Stomach (tissue), 9 donors: ENCODE measurements around the gene SLAMF7. TPM values are rescaled to one million over a fixed set of nuclear protein-coding genes. Genes with fewer than 3 reads are reported as not detected.

Experiments used
- DNase-seq, 2 donors: peaks; one replicate each; pipeline versions ENCODE4 v3.0.0 to v3.0.0-alpha.2; 2013 to 2019
- H3K27ac ChIP-seq, 5 donors: fragments of 200-600 bp in 4 of 5; sonication (generic) in 4 of 5; one replicate each; pipeline ENCODE4 v1.5.1; 2013 to 2019; ENCODE audit warnings: mild to moderate bottlenecking in 1 of 5, moderate library complexity in 1 of 5
- H3K27me3 ChIP-seq, 3 donors: fragments of 200-600 bp; sonication (generic); one replicate each; pipeline ENCODE4 v1.5.1; 2017 to 2019; ENCODE audit warnings: mixed run types in 1 of 3
- H3K36me3 ChIP-seq, 4 donors: fragments of 200-600 bp; sonication (generic); 1 replicate in 3 of 4; 2 replicates in 1 of 4; pipeline ENCODE4 v1.5.1; 2016 to 2019
- H3K4me1 ChIP-seq, 4 donors: fragments of 200-600 bp; sonication (generic); one replicate each; pipeline ENCODE4 v1.5.1; 2016 to 2019
- H3K4me3 ChIP-seq, 4 donors: fragments of 200-600 bp; sonication (generic) in 3 of 4; one replicate each; pipeline ENCODE4 v1.5.1; 2016 to 2019; ENCODE audit warnings: mild to moderate bottlenecking in 1 of 4
- H3K9me3 ChIP-seq, 4 donors: fragments of 200-600 bp; sonication (generic); one replicate each; pipeline ENCODE4 v1.5.1; 2016 to 2019
- EP300 ChIP-seq: sonication (generic); formaldehyde crosslinking; IDR thresholded peaks from one replicate; pipeline ENCODE4 v1.6.1; 2017; ENCODE audit warnings: antibody characterized with exemption
- POLR2A ChIP-seq, 4 donors: fragments of 450-650 bp; IDR thresholded peaks; one replicate each; pipeline ENCODE4 v1.6.1; 2016; ENCODE audit warnings: antibody characterized with exemption in 4 of 4, control low read depth in 2 of 4, mild to moderate bottlenecking in 1 of 4, moderate library complexity in 1 of 4
- POLR2AphosphoS5 ChIP-seq, 3 donors: sonication (generic); formaldehyde crosslinking; IDR thresholded peaks; one replicate each; pipeline ENCODE4 v1.6.1; 2016; ENCODE audit warnings: antibody characterized with exemption in 3 of 3
- WGBS, 5 donors: extraction: QIAGEN DNeasy Blood & Tissue Kit in 3 of 5; methylation state at CpG; one replicate each; pipeline versions ENCODE4 v1.1.5 to v1.1.7; 2013 to 2018; 5-methylcytosine and 5-hydroxymethylcytosine counted together
- intact Hi-C: fragments of 100-400 bp; cut with DNase I; formaldehyde crosslinking; loops from one replicate; pipeline ENCODE4 v1.15.1; 2023; ENCODE audit warnings: low total_unique reads
- polyA plus RNA-seq, 3 donors: library from polyadenylated mRNA; stranded (reverse); fragments of 200-250 nt; gene quantifications; one replicate each; pipeline ENCODE4 v1.2.3, GENCODE V29; 2013
- total RNA-seq, 5 donors: library from RNA; depleted of rRNA; stranded (reverse); fragments of >200 nt; gene quantifications; one replicate each; pipeline versions ENCODE4 v1.1.0 to v1.2.3, GENCODE V29; 2014 to 2016
- TF ChIP-seq, protein P1 (sequence below), 7 experiments: fragments of 450-650 bp in 4 of 7; fragments of 200-600 bp in 3 of 7; sonication (generic) in 3 of 7; IDR thresholded peaks; one replicate each; pipeline ENCODE4 v1.5.1; 2016 to 2019; ENCODE audit warnings: antibody characterized with exemption in 7 of 7, control low read depth in 2 of 7, mild to moderate bottlenecking in 1 of 7
- donor health status: healthy with polysubstance abuse.
- donor health status: Bipolar disorder and iron deficiency.
- donor health status: healthy.

Gene SLAMF7
- total and polyA plus RNA-seq, 8 donors, result 0.45 to 4.2 (median 2.0) TPM; not detected in 1

DNA sequence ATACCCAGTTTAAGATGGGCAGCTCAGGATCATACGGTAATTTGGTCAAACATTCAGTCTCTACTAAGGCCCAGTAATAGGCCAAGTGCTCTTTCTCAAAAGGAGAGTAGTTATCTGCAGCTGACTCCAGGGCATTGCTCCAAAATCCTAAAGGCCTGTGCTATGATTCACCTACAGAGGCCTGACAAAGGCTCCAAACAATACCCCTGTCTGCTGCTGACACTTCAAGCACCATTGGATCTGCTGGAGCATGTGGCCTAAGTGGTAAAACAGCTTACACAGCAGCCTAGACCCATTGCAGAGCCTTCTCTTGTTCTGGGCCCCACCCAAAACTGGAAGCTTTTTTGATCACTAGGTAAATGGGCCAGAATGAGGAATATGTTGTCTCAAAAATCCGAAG, 22.8 kb downstream of the SLAMF7 start:
- no peak overlapping the region for H3K4me3 ChIP-seq
- whole genome bisulfite sequencing, 5 donors, result 83 to 98% (median 90%) methylated on average over 2 of the region's 2 CpGs
- no peaks in the 10 kb centered on the region for H3K36me3 ChIP-seq
- no peaks in the 10 kb centered on the region for H3K4me1 ChIP-seq
- DNase-seq, result no peak
- no peak overlapping the region for H3K27ac ChIP-seq
- no peaks in the 10 kb centered on the region for H3K9me3 ChIP-seq
- intact Hi-C loops, result no loop called here
- TF ChIP-seq POLR2A (IDR thresholded peaks at IDR 0.05) (no peak), EP300 (no peak), POLR2AphosphoS5 (IDR thresholded peaks at IDR 0.05) (no peak)
- TF ChIP-seq, protein P1, sequence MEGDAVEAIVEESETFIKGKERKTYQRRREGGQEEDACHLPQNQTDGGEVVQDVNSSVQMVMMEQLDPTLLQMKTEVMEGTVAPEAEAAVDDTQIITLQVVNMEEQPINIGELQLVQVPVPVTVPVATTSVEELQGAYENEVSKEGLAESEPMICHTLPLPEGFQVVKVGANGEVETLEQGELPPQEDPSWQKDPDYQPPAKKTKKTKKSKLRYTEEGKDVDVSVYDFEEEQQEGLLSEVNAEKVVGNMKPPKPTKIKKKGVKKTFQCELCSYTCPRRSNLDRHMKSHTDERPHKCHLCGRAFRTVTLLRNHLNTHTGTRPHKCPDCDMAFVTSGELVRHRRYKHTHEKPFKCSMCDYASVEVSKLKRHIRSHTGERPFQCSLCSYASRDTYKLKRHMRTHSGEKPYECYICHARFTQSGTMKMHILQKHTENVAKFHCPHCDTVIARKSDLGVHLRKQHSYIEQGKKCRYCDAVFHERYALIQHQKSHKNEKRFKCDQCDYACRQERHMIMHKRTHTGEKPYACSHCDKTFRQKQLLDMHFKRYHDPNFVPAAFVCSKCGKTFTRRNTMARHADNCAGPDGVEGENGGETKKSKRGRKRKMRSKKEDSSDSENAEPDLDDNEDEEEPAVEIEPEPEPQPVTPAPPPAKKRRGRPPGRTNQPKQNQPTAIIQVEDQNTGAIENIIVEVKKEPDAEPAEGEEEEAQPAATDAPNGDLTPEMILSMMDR (IDR thresholded peaks at IDR 0.05), result no peak
- no peaks in the 10 kb centered on the region for H3K27me3 ChIP-seq

GRCh38 chr1:160763993-160764392, 24.9 kb downstream of the SLAMF7 start:
- no peak for DNase-seq
- Histone ChIP-seq H3K4me3 (no peak overlapping the region), H3K27me3 (no peaks in the 10 kb centered on the region), H3K27ac (no peak overlapping the region), H3K36me3 (no peaks in the 10 kb centered on the region), H3K4me1 (peaks cover 0 to 7% (median 0%) of the 10 kb centered on the region in 4 donors), H3K9me3 (no peaks in the 10 kb centered on the region)
- TF ChIP-seq EP300 (no peak), POLR2A (IDR thresholded peaks at IDR 0.05) (no peak), POLR2AphosphoS5 (IDR thresholded peaks at IDR 0.05) (no peak)
- TF ChIP-seq, protein P1 (IDR thresholded peaks at IDR 0.05), result no peak
- intact Hi-C loops, result no loop called here
- 78 to 95% (median 85%) methylated on average over 3 of the region's 3 CpGs for WGBS, 5 donors

DNA sequence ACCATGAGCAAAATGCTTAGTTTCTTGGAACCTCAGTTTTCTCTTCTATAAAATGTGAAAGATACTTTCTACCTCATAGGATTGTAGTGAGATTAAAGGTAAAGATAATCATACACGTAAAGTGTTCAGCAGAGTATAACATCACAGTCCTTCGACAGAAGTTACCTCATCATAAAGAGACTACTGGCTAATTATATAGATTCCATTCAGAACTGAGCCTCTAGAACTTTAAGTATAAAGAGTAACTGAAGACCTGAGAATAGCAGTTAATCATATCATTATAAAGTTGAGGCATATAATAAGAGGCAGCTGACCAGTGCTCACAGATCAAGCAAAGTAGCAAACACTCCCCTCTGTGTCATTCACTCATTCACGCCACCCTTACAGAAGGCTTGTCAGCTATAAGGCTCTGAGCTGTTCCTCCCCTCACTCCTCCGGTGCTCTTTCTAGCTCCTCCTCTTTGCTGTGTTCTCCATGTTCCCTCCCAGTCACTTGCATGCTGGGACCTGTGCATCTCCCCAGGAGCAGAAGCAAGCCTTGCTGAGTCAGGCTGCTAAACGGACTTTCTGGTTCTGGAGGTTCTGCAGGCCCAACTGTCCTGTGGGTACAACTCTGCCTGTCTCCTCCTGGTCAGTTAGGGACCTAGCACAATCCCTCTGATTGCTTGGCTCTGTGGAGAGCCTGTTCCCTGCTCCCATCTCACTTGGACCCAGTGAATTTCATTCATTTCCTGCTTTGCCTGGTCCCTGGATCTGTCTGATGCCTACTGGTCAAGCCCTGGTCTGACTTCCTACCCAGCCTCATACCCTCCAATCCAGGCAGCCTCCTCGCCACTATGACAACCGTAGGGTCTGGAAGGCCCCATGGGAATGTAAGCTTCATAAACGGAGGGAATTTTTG, 28.6 kb downstream of the SLAMF7 start:
- 61 to 70% (median 68%) methylated on average over 8 of the region's 8 CpGs for WGBS, 5 donors
- no peak overlapping the region for H3K4me3 ChIP-seq

DNA sequence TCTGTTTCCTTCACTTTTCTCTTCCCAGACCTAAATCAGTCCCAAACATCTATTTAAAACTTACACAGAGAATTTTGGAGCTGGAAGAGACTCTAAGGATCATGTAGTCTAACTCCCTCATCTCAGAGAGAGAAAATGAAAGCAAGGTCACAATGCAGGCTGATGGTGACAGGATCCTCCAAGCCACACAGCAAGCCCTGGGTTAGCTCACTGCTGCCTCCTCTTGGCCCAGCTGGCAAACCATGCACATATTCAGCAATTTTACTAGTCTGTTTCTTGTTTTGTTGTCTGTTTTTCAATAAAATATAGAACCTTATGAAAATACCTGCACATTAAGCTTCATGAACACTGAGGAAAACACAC, 29.2 kb downstream of the SLAMF7 start:
- H3K9me3 ChIP-seq, result no peaks in the 10 kb centered on the region
- H3K4me3 ChIP-seq, result no peak overlapping the region
- H3K27me3 ChIP-seq, result no peaks in the 10 kb centered on the region
- TF ChIP-seq POLR2AphosphoS5 (IDR thresholded peaks at IDR 0.05), result no peak
- TF ChIP-seq, protein P1 (IDR thresholded peaks at IDR 0.05), result peak in 5 of 7 experiments; percentile 11 to 31 (median 24)
- peak overlapping the region in 3 of 5 donors; percentile 29 to 52 (median 50) for H3K27ac ChIP-seq
- peak; percentile 58 to 79 for DNase-seq
- no peaks in the 10 kb centered on the region for H3K36me3 ChIP-seq
- intact Hi-C loops, result no loop called here
- H3K4me1 ChIP-seq, result peaks cover 0 to 7% (median 0%) of the 10 kb centered on the region in 4 donors

More for the DNA sequence above, 28.6 kb downstream of the SLAMF7 start:
- intact Hi-C loops, result no loop called here
- H3K36me3 ChIP-seq, result no peaks in the 10 kb centered on the region
- peaks cover 0 to 7% (median 0%) of the 10 kb centered on the region in 4 donors for H3K4me1 ChIP-seq
- H3K27ac ChIP-seq, result peak overlapping the region in 3 of 5 donors; percentile 29 to 52 (median 50)
- no peaks in the 10 kb centered on the region for H3K27me3 ChIP-seq
- H3K9me3 ChIP-seq, result no peaks in the 10 kb centered on the region
- no peak for DNase-seq
- TF ChIP-seq POLR2A (IDR thresholded peaks at IDR 0.05), result no peak
- TF ChIP-seq, protein P1 (IDR thresholded peaks at IDR 0.05), result no peak
- no peak for TF ChIP-seq EP300
- no peak for TF ChIP-seq POLR2AphosphoS5 (IDR thresholded peaks at IDR 0.05)
